Panc1 (cell line): ENCODE measurements around the gene SGIP1.

Source experiments
- CTCF ChIP-seq: fragments of 450-650 bp; IDR thresholded peaks from 2 replicates; pipeline ENCODE4 v1.5.1; 2017; ENCODE audit warnings: mild to moderate bottlenecking
- POLR2AphosphoS5 ChIP-seq: IDR thresholded peaks from 2 replicates; pipeline ENCODE4 v1.6.1; 2012; ENCODE audit warnings: mild to moderate bottlenecking, low read depth, low read length, moderate library complexity
- REST ChIP-seq, 2 experiments: IDR thresholded peaks; 2 replicates each; pipeline ENCODE4 v1.6.1; 2011 to 2012; ENCODE audit warnings: low read depth in 2 of 2, control low read depth in 1 of 2, low read length in 1 of 2, mild to moderate bottlenecking in 1 of 2, moderate library complexity in 1 of 2; ENCODE audit not compliant: insufficient read depth in 1 of 2

GRCh38 chr1:66571789-66572188 is 37.8 kb downstream of the SGIP1 start:
- no peak for TF ChIP-seq REST (IDR thresholded peaks at IDR 0.05; ENCODE audit: insufficient read depth in 1 of 2, low read depth in 2 of 2, low read length in 1 of 2)
- TF ChIP-seq CTCF: no peak
- TF ChIP-seq POLR2AphosphoS5: no peak
